GM23338 (cell line): ENCODE results near the gene NFIA.

Source experiments
- CTCF ChIP-seq, 2 experiments: fragments of 200-600 bp in 1 of 2; sonication (generic) in 1 of 2; conservative IDR thresholded peaks; 2 replicates each; pipeline versions ENCODE4 v1.5.1 to v1.6.1; 2016 to 2017; ENCODE audit warnings: antibody characterized with exemption in 2 of 2, low read depth in 2 of 2, mild to moderate bottlenecking in 2 of 2, moderate library complexity in 1 of 2
- EZH2 ChIP-seq: fragments of 200-600 bp; sonication (generic); IDR thresholded peaks from one replicate; pipeline ENCODE4 v1.8.0; 2017; ENCODE audit warnings: antibody characterized with exemption, mild to moderate bottlenecking, low read depth; ENCODE audit not compliant: unreplicated experiment
- JUNB ChIP-seq: IDR thresholded peaks from one replicate; pipeline ENCODE4 v1.6.1; 2016; ENCODE audit warnings: antibody characterized with exemption; ENCODE audit not compliant: unreplicated experiment
- POLR2AphosphoS5 ChIP-seq: IDR thresholded peaks from 2 replicates; pipeline ENCODE4 v1.6.1; 2016; ENCODE audit warnings: antibody characterized with exemption, low read depth

DNA sequence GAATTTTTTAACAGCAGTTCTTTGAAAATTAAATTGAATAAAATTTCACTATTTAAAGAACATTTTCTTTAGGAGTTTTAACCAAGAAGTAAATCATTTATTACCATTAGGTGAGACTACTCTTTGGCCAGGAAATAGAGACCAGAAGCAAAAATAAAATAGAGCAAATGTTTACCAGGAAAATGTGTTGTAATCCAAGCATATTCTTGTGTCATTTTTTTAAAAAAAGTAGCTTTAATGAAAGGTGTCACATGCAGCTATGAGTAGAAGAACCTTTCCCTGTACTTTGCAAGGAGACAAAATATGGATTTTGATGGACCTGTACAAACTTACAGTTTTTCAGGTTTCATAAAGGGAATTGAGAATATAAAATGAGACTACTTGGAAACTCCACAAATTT lies 140.8 kb downstream of the NFIA start:
- TF ChIP-seq CTCF (conservative IDR thresholded peaks at IDR 0.05; ENCODE audit: low read depth in 2 of 2) (no peak), JUNB (no peak), EZH2 (no peak), POLR2AphosphoS5 (no peak)
